Nucleus accumbens (tissue), 56 donors: ENCODE data around the gene BRAF.
"Not testable (repeated sequence)": the region's sequence is repeated elsewhere in the genome, so short reads cannot be mapped to it uniquely, and the experiment has no call there.

ENCODE experiments used
- DNase-seq, 56 donors: peaks; one replicate each; lab custom pipeline; 2025; lab: John Stamatoyannopoulos, UW

Gene BRAF

GRCh38 chr7:140671966-140672365 is 252.8 kb downstream of the BRAF start:
- peak in 1 of 56 donors; percentile 5 for DNase-seq

GRCh38 chr7:140670343-140670935 is 254.3 kb downstream of the BRAF start:
- DNase-seq: no peak

GRCh38 chr7:140669862-140670261 is 254.9 kb downstream of the BRAF start:
- DNase-seq: not testable (repeated sequence)

GRCh38 chr7:140669352-140669751 is 255.4 kb downstream of the BRAF start:
- DNase-seq: no peak
